Karpas-422 (cell line): Measurements from ENCODE around the gene AIFM1. TPM values are rescaled to one million over a fixed set of nuclear protein-coding genes. Genes with fewer than 3 reads are reported as not detected.

Experiments
- DNase-seq: peaks from one replicate; pipeline ENCODE4 v3.0.0-alpha.2; 2015
- H2AFZ ChIP-seq: fragments of 200-600 bp; sonication (generic); 2 replicates; pipeline ENCODE4 v1.6.1; 2014; ENCODE audit warnings: antibody characterized with exemption, low read length, mixed read lengths
- H3K27ac ChIP-seq: fragments of 200-600 bp; sonication (generic); 2 replicates; pipeline ENCODE4 v1.5.1; 2014; ENCODE audit warnings: mild to moderate bottlenecking, low read length, moderate library complexity
- H3K27me3 ChIP-seq: fragments of 200-600 bp; sonication (generic); 2 replicates; pipeline ENCODE4 v1.6.1; 2014; ENCODE audit warnings: low read length, mixed read lengths
- H3K36me3 ChIP-seq: fragments of 200-600 bp; sonication (generic); 2 replicates; pipeline ENCODE4 v1.6.1; 2014; ENCODE audit warnings: low read length, mixed read lengths; ENCODE audit not compliant: insufficient read depth
- H3K4me1 ChIP-seq: fragments of 200-600 bp; sonication (generic); 2 replicates; pipeline ENCODE4 v1.6.1; 2014; ENCODE audit warnings: mild to moderate bottlenecking, low read length, mixed read lengths
- H3K4me2 ChIP-seq: fragments of 200-600 bp; sonication (generic); 2 replicates; pipeline ENCODE4 v1.6.1; 2014; ENCODE audit warnings: low read length, low read depth, mild to moderate bottlenecking; ENCODE audit not compliant: poor library complexity, severe bottlenecking
- H3K4me3 ChIP-seq: fragments of 200-600 bp; sonication (generic); 2 replicates; pipeline ENCODE4 v1.5.1; 2014; ENCODE audit warnings: mild to moderate bottlenecking, antibody characterized with exemption, low read length, mixed read lengths
- H3K79me2 ChIP-seq: fragments of 200-600 bp; sonication (generic); 2 replicates; pipeline ENCODE4 v1.6.1; 2014; ENCODE audit warnings: mild to moderate bottlenecking, low read length, mixed read lengths
- H3K9ac ChIP-seq: fragments of 200-600 bp; sonication (generic); 2 replicates; pipeline ENCODE4 v1.6.0; 2014; ENCODE audit warnings: low read length
- H3K9me2 ChIP-seq: fragments of 200-600 bp; sonication (generic), shearing (Covaris generic); replicated peaks from 2 replicates; pipeline ENCODE4 v1.6.0; 2014; ENCODE audit warnings: mild to moderate bottlenecking, low read length, moderate library complexity; ENCODE audit not compliant: insufficient read depth
- H3K9me3 ChIP-seq: fragments of 300-700, 200-600 bp; sonication (generic); 2 replicates; pipeline ENCODE4 v1.6.1; 2014; ENCODE audit warnings: low read length, mixed read lengths
- H4K20me1 ChIP-seq: fragments of 200-600 bp; sonication (generic); 2 replicates; pipeline ENCODE4 v1.6.1; 2014; ENCODE audit warnings: mild to moderate bottlenecking, antibody characterized with exemption, low read length, low read depth; ENCODE audit not compliant: insufficient read depth
- total RNA-seq: library from RNA; depleted of rRNA; stranded (reverse); fragments of >200 nt; shearing (Covaris generic); gene quantifications from 2 replicates; pipeline ENCODE4 v1.2.3, GENCODE V29; 2014; ENCODE audit warnings: low replicate concordance; rRNA removed

Gene AIFM1
- total RNA-seq, result 25.8 and 37.4 TPM in 2 replicates

- H3K79me2 ChIP-seq, result peaks cover 47% of the 10 kb centered on the region
- H3K9ac ChIP-seq, result peak within 1 kb of the TSS; percentile 88
- H3K4me1 ChIP-seq, result peaks cover 28% of the 10 kb centered on the region
- DNase-seq, result peak; percentile 95
- no peaks in the 10 kb centered on the region for H4K20me1 ChIP-seq
- H3K27ac ChIP-seq, result peak within 1 kb of the TSS; percentile 75
- H3K36me3 ChIP-seq, result no peaks in the 10 kb centered on the region
- H3K9me3 ChIP-seq, result no peaks in the 10 kb centered on the region
- H2AFZ ChIP-seq, result peak within 1 kb of the TSS; percentile 36; the same call in 1 of the 2 replicates
- peak within 1 kb of the TSS; percentile 71 for H3K4me3 ChIP-seq
- H3K27me3 ChIP-seq, result no peaks in the 10 kb centered on the region
- H3K4me2 ChIP-seq, result peak within 1 kb of the TSS; percentile 75
- no peaks in the 10 kb centered on the region for H3K9me2 ChIP-seq
These were observed at the start of gene AIFM1 for GRCh38 chrX:130165703-130166502. Gene AIFM1, minus strand, starts transcription at chrX:130165841. Its CDS starts 185 bp downstream, at chrX:130165656.

GRCh38 chrX:130213376-130213775, 47.7 kb upstream of the AIFM1 start:
- Histone ChIP-seq H3K36me3 (peaks cover 12% of the 10 kb centered on the region; the same call in 1 of the 2 replicates), H3K4me3 (no peak overlapping the region), H3K9me3 (no peaks in the 10 kb centered on the region), H3K4me2 (no peak overlapping the region), H3K9me2 (no peaks in the 10 kb centered on the region), H3K79me2 (no peaks in the 10 kb centered on the region), H2AFZ (no peak overlapping the region), H3K4me1 (no peaks in the 10 kb centered on the region), H3K27ac (no peak overlapping the region), H3K27me3 (no peaks in the 10 kb centered on the region), H3K9ac (no peak overlapping the region), H4K20me1 (no peaks in the 10 kb centered on the region)
- DNase-seq, result no peak

DNA sequence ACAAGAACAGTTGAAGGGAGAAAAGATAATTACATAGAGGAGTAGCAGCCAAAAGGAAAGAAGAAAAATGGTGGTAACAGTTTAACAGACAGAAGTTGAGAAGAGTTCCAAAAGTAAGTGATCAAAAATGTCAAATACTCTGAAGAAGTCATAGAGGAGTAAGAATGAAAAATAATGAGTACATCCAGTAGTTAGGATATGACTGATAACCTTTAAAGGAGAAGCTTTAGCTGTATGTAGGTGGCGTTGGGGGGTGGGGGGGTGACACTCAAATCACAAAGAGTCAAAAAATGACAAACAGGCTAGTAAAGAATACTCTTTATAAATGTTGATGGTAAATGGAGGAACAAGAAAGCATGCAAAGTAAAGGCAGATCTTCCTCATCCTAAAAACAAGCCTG, 46.7 kb upstream of the AIFM1 start:
- Histone ChIP-seq H3K9ac (no peak overlapping the region), H4K20me1 (no peaks in the 10 kb centered on the region), H3K4me2 (no peak overlapping the region), H3K4me1 (no peaks in the 10 kb centered on the region), H3K27me3 (no peaks in the 10 kb centered on the region), H3K36me3 (peaks cover 16% of the 10 kb centered on the region; the same call in 1 of the 2 replicates), H3K9me3 (no peaks in the 10 kb centered on the region), H3K79me2 (no peaks in the 10 kb centered on the region), H3K4me3 (no peak overlapping the region), H3K27ac (no peak overlapping the region), H3K9me2 (no peaks in the 10 kb centered on the region), H2AFZ (no peak overlapping the region)
- DNase-seq, result no peak

- Histone ChIP-seq H4K20me1 (no peaks in the 10 kb centered on the region), H3K9ac (no peak overlapping the region), H3K27me3 (no peaks in the 10 kb centered on the region), H2AFZ (no peak overlapping the region), H3K4me2 (no peak overlapping the region), H3K27ac (no peak overlapping the region), H3K36me3 (peaks cover 16% of the 10 kb centered on the region; the same call in 1 of the 2 replicates), H3K79me2 (no peaks in the 10 kb centered on the region), H3K4me3 (no peak overlapping the region), H3K9me2 (no peaks in the 10 kb centered on the region), H3K9me3 (no peaks in the 10 kb centered on the region), H3K4me1 (no peaks in the 10 kb centered on the region)
- DNase-seq, result no peak
These were observed 46.0 kb upstream of the AIFM1 start for GRCh38 chrX:130211415-130212186.

GRCh38 chrX:130204647-130205046, 39.0 kb upstream of the AIFM1 start:
- no peak overlapping the region for H3K9ac ChIP-seq
- no peaks in the 10 kb centered on the region for H3K27me3 ChIP-seq
- no peaks in the 10 kb centered on the region for H4K20me1 ChIP-seq
- H2AFZ ChIP-seq, result no peak overlapping the region
- no peak overlapping the region for H3K4me3 ChIP-seq
- no peaks in the 10 kb centered on the region for H3K9me3 ChIP-seq
- H3K4me1 ChIP-seq, result no peaks in the 10 kb centered on the region
- DNase-seq, result no peak
- H3K4me2 ChIP-seq, result no peak overlapping the region
- H3K36me3 ChIP-seq, result peaks cover 9% of the 10 kb centered on the region; the same call in 1 of the 2 replicates
- no peak overlapping the region for H3K27ac ChIP-seq
- no peaks in the 10 kb centered on the region for H3K79me2 ChIP-seq
- no peaks in the 10 kb centered on the region for H3K9me2 ChIP-seq

DNA sequence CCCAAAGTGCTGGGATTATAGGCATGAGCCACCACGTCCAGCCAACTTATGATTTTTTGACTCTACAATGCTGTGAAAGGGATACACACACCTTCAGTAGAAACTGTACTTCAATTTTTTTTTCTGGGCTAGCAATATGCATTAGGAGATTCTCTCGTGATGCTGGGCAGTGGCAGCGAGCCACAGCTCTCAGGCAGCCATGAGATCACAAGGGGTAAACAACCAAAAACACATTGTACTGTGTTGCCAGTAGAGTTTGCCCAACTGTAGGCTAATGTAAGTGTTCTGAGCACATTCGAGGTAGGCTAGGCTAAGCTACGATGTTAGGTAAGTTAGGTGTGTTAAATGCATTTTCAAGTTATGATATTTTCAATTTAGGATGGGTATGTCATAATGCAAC, 31.8 kb upstream of the AIFM1 start:
- Histone ChIP-seq H3K4me2 (no peak overlapping the region), H2AFZ (no peak overlapping the region), H3K79me2 (no peaks in the 10 kb centered on the region), H3K4me3 (no peak overlapping the region), H4K20me1 (no peaks in the 10 kb centered on the region), H3K27me3 (no peaks in the 10 kb centered on the region), H3K4me1 (no peaks in the 10 kb centered on the region), H3K9me3 (no peaks in the 10 kb centered on the region), H3K9me2 (no peaks in the 10 kb centered on the region), H3K27ac (no peak overlapping the region), H3K36me3 (no peaks in the 10 kb centered on the region; the same call in 1 of the 2 replicates), H3K9ac (no peak overlapping the region)
- DNase-seq, result no peak

GRCh38 chrX:130196466-130196865, 30.8 kb upstream of the AIFM1 start:
- no peak overlapping the region for H3K4me2 ChIP-seq
- H3K9ac ChIP-seq, result no peak overlapping the region
- H3K27ac ChIP-seq, result no peak overlapping the region
- H2AFZ ChIP-seq, result no peak overlapping the region
- H3K9me3 ChIP-seq, result no peaks in the 10 kb centered on the region
- no peak overlapping the region for H3K4me3 ChIP-seq
- no peaks in the 10 kb centered on the region for H3K27me3 ChIP-seq
- H3K9me2 ChIP-seq, result no peaks in the 10 kb centered on the region
- H3K4me1 ChIP-seq, result no peaks in the 10 kb centered on the region
- H4K20me1 ChIP-seq, result no peaks in the 10 kb centered on the region
- DNase-seq, result no peak
- H3K36me3 ChIP-seq, result no peaks in the 10 kb centered on the region; the same call in 1 of the 2 replicates
- no peaks in the 10 kb centered on the region for H3K79me2 ChIP-seq

- Histone ChIP-seq H3K27me3 (no peaks in the 10 kb centered on the region), H3K36me3 (no peaks in the 10 kb centered on the region), H3K27ac (no peak overlapping the region), H3K9me2 (no peaks in the 10 kb centered on the region), H3K9ac (no peak overlapping the region), H2AFZ (no peak overlapping the region), H3K4me2 (no peak overlapping the region), H3K4me3 (no peak overlapping the region), H3K79me2 (no peaks in the 10 kb centered on the region), H4K20me1 (no peaks in the 10 kb centered on the region), H3K4me1 (no peaks in the 10 kb centered on the region), H3K9me3 (no peaks in the 10 kb centered on the region)
- no peak for DNase-seq
These were observed 25.2 kb upstream of the AIFM1 start for GRCh38 chrX:130190801-130191200.
